GM19035 (cell line): Measurements from ENCODE around the gene PVALEF.

Source experiments
- ATAC-seq: cut with Tn5 transposase; IDR thresholded peaks from one replicate; pipeline ENCODE4 v1.9.1; 2021; ENCODE audit not compliant: unreplicated experiment

Gene PVALEF

DNA sequence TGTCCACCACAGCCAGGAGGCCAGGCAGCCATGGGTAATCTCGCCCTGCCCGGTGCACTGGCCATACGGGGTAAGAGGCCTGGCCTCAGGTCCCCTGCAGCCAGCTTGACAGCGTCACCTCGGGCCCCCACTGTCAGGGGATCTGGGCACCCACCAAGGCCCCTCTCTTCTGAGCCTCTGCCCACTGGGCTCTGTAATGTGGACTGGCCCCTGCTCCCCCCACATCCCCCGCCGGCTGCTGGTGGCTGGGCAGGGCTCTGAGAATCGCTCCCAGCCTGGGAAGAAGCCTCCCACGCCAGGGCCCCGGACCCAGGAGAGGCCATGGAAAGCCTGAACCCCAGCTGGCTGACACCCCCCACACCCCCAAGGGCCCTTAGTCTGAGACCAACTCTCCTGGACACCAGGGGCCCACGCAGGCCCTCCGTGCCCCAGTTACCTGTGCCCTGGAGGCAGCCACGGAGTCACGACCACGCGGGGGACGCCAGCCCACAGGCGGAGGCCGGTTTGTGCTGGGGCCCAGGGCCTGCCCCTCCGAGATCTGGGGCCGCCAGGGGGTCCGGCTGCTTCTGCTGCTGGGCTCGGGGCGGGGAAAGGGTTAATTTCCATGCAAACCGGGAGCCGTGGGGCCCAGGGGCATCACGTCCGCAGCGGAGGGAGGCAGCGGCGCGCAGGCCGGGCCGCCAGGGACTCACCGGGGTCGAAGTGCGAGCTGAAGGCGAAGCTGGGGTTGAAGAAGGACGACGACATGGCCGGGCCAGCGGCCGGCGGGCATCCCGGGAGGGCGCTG is at the start of gene PVALEF:
TSS of gene PVALEF (plus strand) at position 262 of the 787 bp plus-strand sequence. CDS start 15,720 bp downstream, outside the sequence.
- ATAC-seq = no peak

DNA sequence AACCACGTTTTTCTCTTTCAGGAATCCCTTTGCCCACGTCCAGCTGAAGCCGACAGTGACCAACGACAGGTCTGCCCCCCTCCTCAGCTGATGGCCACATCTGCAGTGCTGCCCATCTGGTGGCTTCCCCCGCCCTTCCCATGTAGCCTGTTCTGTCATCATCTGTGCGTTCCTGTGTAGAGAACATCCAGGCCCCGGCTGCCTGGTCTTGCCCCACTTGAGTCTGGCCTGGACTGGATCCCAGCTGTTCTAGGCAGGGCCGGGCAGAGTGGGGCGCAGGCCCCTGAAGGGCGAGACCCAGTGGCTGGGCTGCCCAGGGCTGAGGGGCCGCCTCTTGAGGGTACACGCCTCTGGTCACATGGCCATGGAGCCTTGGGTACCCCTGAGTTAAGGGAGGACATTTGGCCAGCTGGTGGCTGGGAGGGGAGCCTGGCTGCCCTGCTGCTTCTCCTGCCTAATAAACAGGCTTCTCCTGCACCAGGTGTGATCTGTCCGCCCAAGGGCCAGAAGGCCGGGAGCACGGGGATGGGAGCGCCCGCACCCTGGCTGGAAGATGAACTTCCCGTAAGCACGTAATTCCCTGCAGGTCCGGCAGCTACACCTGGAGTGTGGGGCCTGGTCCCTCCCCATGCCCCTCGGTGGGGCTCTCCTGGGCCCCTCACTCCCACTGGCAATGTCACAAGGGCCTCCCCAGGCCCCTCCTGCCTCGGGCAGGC is 49.4 kb upstream of the PVALEF start:
- ATAC-seq = no peak

DNA sequence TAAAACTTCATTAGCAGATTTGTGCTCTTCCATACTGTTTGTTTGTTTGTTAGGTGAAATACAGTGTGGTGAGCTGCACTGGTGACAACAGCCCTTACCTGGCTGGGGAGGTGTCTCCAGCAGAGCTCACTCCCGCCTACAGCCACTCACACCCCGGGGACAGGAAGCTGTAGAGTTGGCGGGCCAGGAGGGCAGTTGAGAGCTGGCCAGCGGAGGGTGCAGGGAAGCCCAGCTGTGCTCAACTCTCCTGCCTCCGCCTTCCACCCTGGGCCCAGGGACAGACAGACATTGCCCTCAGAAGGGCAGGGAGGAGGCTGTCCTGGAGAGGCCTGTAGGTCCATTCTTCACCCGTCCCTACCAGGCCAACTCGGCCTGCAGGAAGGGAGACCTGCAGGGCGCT is 48.6 kb upstream of the PVALEF start:
- ATAC-seq = no peak

DNA sequence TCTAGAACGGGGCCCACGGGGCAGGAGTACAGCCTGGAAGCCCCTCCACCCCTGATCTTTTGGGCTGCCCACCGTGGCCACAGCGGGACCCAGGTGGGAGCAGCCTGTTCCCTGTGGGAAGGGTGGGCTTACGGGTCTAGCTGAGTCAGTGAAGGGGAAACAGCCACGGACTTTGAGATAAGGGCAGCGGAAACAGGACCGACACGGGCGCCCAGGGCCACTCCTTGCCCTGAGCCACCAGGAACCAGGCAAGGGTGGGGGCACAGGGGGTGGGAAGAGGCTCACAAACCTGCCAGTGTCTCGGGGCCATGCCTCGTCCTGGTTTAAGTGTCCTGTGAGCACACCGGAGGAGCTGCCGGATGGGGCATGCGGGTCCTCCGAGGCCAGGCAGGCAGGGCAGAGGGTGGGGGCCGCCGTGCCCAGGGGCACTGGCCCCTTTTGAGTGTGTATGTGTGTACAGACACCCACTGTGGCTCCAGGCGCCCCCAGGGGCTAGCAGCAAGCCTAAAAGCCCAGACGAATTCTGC is 47.6 kb upstream of the PVALEF start:
- ATAC-seq = no peak

DNA sequence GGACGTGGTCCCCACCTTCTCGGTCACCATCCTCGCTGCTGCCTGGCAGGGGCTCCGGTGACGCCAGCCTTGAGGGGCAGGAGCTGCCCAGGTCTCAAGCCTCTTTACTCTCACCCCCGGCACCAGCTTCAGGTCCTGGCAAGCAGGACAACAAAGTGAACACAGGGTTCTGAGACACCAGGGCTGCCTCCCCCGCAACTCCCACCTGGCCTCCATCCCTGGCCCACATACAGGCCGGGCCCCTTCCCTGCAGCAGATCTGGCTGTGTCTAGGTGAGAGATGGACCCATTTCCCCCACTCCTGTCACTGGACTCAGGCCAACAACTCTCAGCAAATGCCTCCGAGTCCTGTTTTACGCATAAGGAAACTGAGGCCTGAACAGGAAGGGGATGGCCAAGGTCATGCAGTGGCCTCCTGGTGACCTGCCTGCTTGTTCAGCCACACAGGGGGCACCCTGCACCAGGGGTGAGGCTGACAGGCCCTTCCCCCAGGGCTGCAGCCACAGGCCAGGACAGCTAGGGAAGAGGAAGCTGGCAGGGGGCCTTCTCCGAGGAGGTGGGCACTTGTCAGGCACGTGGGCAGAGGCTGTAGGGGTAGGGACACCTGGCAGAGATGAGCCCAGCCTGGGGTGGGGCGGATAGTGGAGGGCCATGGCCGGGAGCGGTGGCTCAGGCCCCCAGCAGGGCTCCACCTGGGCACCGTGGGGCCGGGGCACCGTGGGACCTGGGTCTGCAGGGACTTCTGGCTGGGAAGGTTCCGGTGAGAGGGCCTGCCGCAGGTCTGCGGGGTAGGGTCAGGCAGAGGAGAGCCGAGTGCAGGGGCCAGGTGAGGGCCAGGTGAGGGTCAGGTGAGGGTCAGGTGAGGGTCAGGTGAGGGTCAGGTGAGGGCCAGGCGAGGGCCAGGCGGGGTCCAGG is 46.7 kb upstream of the PVALEF start:
- ATAC-seq = no peak

DNA sequence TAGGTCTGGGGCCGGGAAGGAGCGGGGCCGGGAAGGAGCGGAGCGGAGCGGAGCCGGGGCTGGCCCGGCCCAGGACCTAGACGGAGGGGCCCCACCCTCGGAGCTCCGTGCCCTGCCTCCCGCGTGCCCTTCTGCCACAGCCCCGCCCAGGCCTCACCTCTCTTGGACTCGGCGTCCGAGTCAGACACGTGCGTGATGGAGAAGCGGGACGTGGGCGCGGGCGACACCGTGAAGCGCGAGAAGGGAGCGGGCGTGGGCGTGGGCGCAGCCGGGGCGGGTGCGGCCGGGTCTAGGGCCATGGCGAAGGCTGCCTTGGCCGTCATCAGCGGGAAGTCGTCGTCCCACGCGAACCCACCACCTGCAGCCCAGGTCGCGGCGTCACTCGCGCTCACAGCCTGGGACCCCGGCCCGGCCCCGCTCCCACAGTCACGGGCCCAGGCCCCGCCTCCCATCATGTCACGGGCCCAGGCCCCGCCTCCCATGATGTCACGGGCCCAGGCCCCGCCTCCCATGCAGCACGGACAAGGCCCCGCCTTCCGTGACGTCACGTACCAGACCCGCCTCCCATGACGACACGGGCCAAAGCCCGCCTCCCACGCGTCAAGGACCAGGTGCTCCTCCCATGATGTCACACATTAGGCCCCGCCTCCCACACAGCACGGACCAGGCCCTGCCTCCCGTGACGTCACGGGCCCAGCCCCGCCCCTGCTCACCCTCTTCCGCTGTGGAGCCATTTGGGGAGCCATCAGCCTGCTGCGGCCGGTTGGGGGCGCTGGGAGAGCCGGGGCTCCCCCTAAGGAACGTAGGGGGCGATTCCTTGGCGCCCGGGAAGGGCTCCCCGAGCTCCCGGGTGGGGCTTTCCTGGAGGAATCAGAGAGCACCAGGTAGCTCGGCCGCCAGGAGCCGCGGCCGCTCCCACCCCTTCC is 45.8 kb upstream of the PVALEF start:
- no peak for ATAC-seq

DNA sequence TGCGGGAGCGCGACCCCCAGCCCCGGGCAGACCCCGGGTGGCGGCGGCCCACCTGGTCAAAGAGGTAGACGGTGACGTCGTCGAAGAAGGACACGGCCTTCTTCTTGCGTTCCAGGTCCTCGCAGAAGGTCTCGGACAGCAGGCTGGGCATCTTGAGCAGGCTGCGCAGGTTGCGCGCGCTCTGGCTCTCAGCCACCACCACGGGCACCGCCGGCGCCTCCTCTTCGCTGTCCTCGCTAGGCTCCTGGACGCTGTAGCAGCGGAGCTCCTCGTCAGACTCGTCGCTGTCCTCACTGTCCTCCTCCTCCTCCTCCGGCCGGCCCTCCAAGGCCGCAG is 45.2 kb upstream of the PVALEF start:
- ATAC-seq = no peak

DNA sequence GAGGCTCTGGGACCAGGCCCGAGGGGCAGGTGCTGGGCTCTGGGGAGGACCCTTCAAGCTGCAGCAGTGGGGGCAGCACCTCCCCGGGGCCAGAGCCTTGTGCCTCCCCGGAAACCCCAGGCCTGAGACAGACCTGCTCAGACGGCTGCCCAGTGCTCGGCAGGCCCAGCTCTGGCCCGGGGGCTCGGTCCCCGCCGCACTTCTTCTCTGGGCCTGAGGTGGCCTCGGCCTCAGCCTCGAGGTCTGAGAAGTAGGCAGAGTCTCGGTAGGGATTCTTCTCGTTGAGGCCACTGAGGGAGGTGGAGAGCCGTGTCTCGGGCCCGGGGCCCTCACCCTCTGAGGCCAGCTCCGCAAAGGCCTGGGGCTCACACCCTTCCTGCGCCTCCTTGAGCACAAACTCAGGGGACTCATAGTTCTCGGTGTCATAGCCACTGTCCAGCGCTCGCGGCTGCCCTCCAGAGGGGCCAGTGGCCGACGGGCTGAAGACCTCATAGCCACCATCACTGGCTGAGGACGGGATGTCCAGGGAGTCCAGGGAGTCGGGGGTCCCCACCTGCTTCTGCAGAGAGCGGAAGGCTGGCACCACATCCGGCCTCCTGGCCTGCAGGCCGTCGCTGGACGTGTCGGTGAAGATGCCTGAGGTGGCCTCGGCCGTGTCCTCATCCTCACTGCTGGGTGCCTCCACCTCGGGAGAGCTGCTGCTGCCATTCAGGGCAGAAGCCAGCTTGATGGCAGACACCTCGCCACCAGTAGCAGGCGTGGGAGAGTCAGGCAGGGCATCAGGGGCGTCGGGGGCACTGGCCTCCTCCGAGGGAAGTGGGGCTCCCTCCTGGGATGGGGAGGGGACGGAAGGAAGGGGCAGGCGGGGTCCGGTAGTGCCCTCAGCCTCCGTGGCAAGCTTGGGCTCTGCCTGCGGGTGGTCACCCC is 44.3 kb upstream of the PVALEF start:
- ATAC-seq = no peak

DNA sequence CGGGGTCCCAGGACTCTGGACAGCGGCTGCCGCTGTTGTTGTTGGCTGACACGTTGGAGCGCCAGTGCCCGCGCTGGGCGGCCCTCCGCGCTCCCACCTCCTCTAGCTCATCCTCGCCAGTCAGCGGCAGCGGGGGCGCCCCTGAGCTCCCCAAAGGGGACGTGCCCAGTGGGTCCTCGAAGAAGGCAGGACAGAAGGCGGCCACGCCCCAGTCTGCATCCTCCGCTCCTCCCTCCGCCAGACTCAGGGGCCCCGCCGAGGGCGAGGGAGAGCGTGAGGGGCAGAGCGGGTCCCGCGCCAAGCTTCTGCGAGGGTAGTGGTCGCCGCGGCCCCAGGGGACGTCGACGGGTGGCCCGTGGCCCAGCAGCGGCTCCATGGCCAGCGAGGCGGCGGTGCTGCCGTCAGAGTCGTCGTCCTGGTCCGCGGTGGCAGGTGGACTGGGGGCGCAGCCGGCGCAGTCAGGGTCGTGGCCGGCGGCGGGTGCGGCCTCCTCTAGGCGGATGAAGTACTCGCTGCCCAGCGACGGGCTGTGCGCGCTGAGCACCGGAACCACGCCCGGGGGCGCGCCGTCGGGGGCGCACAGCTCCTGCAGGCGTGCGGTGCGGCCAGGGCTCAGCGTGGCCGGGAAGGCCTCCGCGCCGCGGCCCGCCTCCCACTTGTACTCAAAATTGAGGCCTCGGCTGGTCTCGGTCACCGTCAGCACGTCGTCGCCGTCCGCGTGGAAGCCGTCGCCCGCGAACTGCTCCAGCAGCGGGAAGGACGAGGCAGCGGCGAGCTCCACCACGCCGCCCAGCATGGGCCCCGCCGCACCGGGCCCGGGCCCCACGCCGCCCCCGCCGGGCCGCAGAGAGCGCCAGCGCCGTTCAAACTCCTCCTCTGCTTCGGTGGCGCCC is 43.2 kb upstream of the PVALEF start:
- no peak for ATAC-seq

DNA sequence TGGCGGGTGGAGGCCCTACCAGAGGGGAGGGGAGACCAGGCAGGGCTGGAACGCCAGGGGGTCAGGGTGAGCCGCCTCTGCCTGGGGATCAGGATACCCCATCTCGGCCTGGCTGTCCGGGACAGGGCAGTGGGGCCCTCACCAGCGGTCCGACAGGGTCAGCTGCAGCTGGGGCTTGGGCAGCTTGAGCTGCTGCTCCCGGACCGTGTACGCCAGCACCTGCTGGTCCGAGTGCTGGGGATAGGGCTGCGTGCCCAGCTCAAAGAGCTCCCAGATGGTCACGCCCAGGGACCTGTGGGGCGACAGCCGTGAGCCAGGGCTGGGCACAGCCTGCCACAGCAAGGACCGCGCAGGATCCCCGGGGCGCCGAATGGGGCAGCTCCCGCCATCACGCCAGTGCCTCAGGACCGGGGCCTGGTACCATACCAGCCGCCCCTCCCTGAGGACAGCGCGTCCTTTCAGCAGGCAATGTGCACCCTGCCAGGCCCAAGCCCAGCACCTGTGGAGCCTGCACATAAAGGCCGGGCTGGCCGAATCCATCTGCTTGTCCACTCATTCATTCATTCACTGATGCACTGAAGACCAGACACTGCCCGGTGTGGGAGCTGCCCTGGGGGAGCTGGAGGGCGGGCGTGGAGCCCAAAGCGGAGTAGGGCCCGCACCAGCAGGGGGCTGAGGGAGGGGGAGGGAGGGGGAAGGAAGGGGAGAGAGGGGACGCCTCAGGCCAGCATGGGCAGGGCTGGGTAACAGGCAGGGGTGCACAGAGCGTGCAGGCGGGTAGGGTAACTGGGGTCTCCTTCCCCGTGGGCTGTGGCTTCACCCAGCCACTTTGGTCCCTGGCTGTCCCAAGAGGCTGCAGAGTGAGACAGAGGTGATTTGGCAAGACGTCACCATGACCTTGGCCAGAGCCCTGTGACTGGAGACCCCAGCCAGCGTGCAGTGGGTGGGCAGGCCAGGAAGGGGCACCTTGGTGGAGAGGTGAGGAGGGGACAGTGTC is 42.0 kb upstream of the PVALEF start:
- no peak for ATAC-seq

DNA sequence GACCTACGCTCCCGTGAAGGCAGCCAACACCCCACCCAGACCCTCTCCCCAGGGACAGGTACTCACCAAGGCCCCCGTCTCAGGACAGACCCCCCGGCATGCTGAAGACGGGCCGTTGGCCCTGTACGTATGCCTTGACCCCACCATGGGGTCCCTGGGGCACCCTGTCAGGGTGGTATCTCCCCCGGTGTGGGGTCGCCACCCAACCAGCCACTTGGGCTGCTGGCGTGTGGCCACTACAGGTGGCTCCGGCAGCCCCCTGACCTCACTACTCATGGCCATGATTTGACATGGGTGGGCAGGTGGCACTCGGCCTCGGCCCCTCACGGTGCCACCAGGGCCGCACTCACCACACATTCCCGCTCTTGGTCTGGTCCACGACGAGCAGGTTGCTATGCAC is 40.9 kb upstream of the PVALEF start:
- ATAC-seq = no peak

DNA sequence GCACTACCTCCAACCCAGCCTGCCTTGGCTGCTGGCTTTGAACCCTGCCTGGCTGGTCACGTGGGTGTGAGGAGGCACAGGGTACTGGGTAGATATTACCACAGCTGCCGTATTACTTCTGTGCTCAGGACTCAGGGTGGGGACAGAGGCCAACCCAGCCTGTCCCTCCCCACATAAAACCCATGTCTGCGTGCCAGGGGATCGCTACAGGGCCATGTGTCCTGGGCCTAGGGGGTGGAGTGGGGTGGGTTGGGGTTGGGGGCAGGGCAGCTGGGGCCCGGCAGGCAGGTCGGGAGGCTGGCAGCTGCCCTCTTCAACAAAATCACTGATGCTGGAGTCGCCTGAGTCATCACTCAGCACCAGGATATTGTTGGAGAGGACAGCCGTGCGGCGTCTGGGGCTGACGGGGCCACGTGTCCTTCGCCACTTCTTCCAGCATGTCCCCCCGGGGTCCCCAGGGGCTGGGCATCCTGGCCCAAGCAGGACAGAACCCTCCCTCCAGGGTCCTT is 39.7 kb upstream of the PVALEF start:
- ATAC-seq = no peak

DNA sequence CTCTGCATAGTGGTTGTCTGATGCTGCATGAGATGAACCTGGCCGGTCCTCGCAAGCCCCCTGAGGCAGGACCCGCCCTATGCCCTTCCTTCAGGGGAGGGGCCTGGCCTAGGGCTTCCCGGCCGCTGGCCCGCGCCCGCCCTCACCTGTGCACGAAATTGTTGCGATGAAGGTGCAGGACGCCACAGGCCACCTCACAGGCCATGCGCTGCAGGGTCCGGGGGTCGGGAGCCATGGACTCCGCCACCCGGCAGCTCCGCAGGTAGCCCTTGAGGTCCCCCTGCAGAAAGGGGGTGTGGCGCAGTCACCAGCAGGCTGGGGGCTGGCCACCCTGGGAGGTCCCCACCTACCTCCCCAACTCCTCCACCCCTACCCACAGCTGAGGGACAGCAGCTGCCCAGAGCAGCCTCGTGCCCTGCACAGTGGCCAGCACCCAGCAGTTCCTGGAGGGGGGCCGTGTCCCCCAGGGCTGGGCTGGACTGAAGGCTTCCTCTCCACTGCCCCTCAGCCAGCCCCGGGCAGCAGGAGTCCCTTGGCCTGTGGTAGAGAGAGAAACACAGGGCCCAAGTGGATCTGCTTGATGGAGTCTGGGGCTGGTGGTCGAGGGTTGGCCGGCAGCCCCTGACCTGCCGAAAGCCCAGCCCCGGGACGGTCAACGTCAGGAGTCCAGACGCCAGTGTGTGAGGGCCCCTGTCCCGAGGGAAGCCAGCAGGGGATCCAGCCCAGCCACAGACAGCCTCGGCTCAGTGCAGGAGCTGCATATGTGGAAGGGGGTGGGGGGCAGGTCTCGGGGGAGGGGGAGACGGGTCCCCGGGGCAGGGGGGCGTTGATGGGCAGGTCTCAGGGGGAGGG is 38.8 kb upstream of the PVALEF start:
- ATAC-seq = no peak

DNA sequence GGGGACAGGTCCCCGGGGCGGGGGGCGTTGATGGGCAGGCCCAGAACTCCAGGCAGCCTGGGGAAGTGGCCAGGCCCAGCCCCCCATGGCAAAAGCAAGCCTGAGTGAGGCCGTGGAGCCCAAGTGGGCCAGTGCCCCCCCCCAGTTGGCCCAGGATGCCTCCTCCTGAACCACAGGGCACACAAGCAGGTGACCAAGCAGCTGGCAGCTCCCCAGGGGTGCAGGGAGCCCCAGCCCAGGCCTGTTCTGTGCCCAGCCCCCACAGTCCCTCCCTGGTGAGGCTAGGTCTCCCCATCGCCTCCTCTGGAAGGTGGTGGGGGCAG is 38.2 kb upstream of the PVALEF start:
- ATAC-seq = no peak

DNA sequence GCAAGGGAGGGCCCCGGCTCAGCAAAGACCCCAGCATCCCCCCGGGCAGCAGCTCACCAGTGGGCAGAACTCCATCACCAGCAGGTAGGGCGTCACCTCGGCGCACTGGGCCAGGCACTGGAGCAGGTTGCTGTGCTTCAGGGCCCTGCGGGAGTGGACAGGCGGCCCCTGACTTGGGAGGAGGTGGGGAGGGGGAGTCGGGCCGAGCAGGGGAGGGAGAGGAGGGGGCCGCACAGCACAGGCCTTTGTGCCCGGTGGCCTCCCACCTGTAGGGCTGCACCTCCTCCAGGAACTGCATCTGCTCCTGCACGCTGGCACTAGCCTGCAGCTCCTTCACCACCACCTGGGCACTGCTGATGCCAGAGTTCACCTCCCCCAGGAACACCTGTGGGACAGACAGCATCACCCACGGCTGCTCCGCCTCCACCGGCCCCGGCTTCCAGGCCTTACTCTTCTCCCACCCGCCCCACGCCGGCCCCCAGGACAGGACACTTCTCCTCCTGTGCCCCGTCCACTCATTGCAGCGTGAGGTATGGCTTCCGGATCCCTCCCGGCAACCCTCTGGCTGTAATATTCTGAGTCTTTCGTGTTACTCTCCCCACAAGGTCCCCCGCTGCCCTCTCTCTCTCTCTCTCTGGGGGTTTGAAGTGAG is 37.7 kb upstream of the PVALEF start:
- ATAC-seq = no peak

DNA sequence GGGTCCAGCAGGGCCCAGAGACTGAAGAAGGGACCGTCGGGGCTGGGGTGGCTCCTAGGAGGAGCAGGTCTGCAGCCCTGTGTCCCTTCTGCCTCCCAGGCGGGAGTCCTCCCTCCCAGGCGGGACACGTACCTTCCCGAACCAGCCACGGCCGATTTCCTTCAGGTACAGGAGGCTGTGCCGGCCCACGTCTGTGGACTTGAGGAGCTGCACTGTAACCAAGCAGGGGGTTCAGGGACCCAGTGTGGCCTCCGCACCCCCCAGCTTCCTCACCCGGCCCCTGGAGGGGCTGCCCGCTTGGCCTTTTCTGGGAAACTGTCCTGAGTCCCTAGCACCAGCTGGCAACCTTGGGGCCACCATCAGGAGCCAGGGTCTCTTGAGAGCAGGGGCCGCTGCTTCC is 37.0 kb upstream of the PVALEF start:
- ATAC-seq = no peak
